ENCODE measurements around the gene KSR1. TPM values are rescaled to one million over a fixed set of nuclear protein-coding genes. Genes with fewer than 3 reads are reported as not detected.
"Not testable (repeated sequence)": the region's sequence is repeated elsewhere in the genome, so short reads cannot be mapped to it uniquely, and the experiment has no call there.

Gene KSR1
- total RNA-seq, 2 donors from 2014 or later = 33.7 to 46.3 TPM

DNA sequence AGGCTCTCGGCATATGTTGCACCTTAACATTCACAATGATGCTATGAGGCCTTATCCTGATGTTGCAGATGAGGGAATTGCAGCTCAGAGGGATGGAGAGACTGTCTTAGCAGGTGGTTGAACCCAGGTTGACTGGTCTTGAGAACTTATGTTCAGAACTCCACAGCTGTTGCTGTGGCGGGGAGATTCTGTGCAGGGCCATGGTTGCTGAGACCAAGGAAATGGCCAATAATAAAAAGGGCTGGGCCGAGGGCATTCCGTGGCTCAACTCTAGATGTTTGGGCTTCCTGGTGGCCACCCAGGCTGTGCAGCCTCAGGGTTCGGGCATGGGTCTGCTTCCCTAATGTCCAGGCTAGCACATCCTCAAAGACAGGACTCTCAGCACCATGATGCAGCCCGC, 5.9 kb downstream of the KSR1 start:
- WGBS, 2 experiments (ENCODE audit: insufficient coverage in 1 of 2, insufficient read length in 1 of 2) = 90 to 94% methylated on average over 5 to 6 of the region's 6 CpGs
- Histone ChIP-seq H3K9me3 (ENCODE audit: control insufficient read depth, low read length) (no peaks in the 10 kb centered on the region), H3K4me1 (ENCODE audit: control insufficient read depth, insufficient read depth, low read length) (peaks cover 28% of the 10 kb centered on the region), H3K27me3 (ENCODE audit: control insufficient read depth, insufficient read depth, low read length, poor library complexity, severe bottlenecking) (no peaks in the 10 kb centered on the region), H3K27ac (ENCODE audit: low read depth, low read length) (no peak overlapping the region), H3K36me3 (ENCODE audit: control insufficient read depth, insufficient read depth, low read length) (no peaks in the 10 kb centered on the region), H3K9ac (ENCODE audit: extremely low read depth, low read length, poor library complexity, severe bottlenecking) (no peak overlapping the region), H3K4me3 (ENCODE audit: low read length) (no peak overlapping the region)
- Mint-ChIP-seq H3K4me3 (no peak overlapping the region), H3K27me3 (ENCODE audit: insufficient read depth) (no peaks in the 10 kb centered on the region), H3K9me3 (no peaks in the 10 kb centered on the region), H3K4me1 (peaks cover 65% of the 10 kb centered on the region), H3K27ac (no peak overlapping the region), H3K36me3 (ENCODE audit: low read depth) (peaks cover 3% of the 10 kb centered on the region)
- no peak for TF ChIP-seq CTCF (conservative IDR thresholded peaks at IDR 0.05)
- no peak for DNase-seq

GRCh38 chr17:27462714-27463113, 6.5 kb downstream of the KSR1 start:
- Mint-ChIP-seq H3K4me1 (peaks cover 63% of the 10 kb centered on the region), H3K9me3 (no peaks in the 10 kb centered on the region), H3K27ac (no peak overlapping the region), H3K27me3 (ENCODE audit: insufficient read depth) (no peaks in the 10 kb centered on the region), H3K4me3 (no peak overlapping the region), H3K36me3 (ENCODE audit: low read depth) (peaks cover 3% of the 10 kb centered on the region)
- 74 to 95% methylated on average over 2 to 3 of the region's 3 CpGs for WGBS, 2 experiments (ENCODE audit: insufficient coverage in 1 of 2, insufficient read length in 1 of 2)
- Histone ChIP-seq H3K36me3 (ENCODE audit: control insufficient read depth, insufficient read depth, low read length) (no peaks in the 10 kb centered on the region), H3K4me1 (ENCODE audit: control insufficient read depth, insufficient read depth, low read length) (peaks cover 28% of the 10 kb centered on the region), H3K4me3 (ENCODE audit: low read length) (no peak overlapping the region), H3K9me3 (ENCODE audit: control insufficient read depth, low read length) (no peaks in the 10 kb centered on the region), H3K9ac (ENCODE audit: extremely low read depth, low read length, poor library complexity, severe bottlenecking) (no peak overlapping the region), H3K27me3 (ENCODE audit: control insufficient read depth, insufficient read depth, low read length, poor library complexity, severe bottlenecking) (no peaks in the 10 kb centered on the region), H3K27ac (ENCODE audit: low read depth, low read length) (no peak overlapping the region)
- no peak for DNase-seq
- TF ChIP-seq CTCF (conservative IDR thresholded peaks at IDR 0.05) = no peak

- TF ChIP-seq CTCF (conservative IDR thresholded peaks at IDR 0.05) = no peak
- no peak overlapping the region for H3K4me3 ChIP-seq (ENCODE audit: low read length)
- H3K4me1 ChIP-seq (ENCODE audit: control insufficient read depth, insufficient read depth, low read length) = peaks cover 28% of the 10 kb centered on the region
- Mint-ChIP-seq H3K9me3 (no peaks in the 10 kb centered on the region), H3K4me1 (peaks cover 58% of the 10 kb centered on the region), H3K27ac (no peak overlapping the region), H3K4me3 (no peak overlapping the region), H3K36me3 (ENCODE audit: low read depth) (peaks cover 3% of the 10 kb centered on the region), H3K27me3 (ENCODE audit: insufficient read depth) (no peaks in the 10 kb centered on the region)
- no peak for DNase-seq
- H3K27ac ChIP-seq (ENCODE audit: low read depth, low read length) = no peak overlapping the region
- H3K9ac ChIP-seq (ENCODE audit: extremely low read depth, low read length, poor library complexity, severe bottlenecking) = no peak overlapping the region
- no peaks in the 10 kb centered on the region for H3K9me3 ChIP-seq (ENCODE audit: control insufficient read depth, low read length)
- H3K36me3 ChIP-seq (ENCODE audit: control insufficient read depth, insufficient read depth, low read length) = no peaks in the 10 kb centered on the region
- WGBS, 2 experiments (ENCODE audit: insufficient coverage in 1 of 2, insufficient read length in 1 of 2) = 94% methylated on average over 4 of the region's 4 CpGs
- no peaks in the 10 kb centered on the region for H3K27me3 ChIP-seq (ENCODE audit: control insufficient read depth, insufficient read depth, low read length, poor library complexity, severe bottlenecking)
Measured at GRCh38 chr17:27463235-27463677, 7.0 kb downstream of the KSR1 start.

DNA sequence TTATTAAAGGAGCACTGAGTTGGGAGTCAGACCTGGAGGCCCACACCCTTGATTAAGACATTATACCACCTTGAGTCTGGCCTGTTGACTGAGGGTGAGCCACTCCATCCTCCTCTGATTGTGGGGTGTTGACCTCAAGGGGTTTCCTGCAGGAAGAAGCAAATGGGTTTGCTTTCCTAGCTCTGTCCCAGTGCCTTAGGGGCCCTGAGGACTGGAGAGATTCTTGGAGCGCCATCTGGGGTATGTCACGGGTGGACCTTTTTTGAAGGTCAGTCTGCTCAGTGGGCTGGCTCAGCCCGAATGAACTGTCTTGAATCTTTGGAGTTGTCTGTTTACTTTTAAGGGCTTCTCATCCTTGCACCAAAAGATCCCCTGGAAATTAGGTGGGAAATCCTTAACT, 7.8 kb downstream of the KSR1 start:
- not testable (repeated sequence) for H3K27ac ChIP-seq (ENCODE audit: low read depth, low read length); H3K9me3 ChIP-seq (ENCODE audit: control insufficient read depth, low read length); H3K9ac ChIP-seq (ENCODE audit: extremely low read depth, low read length, poor library complexity, severe bottlenecking); DNase-seq; H3K9me3 Mint-ChIP-seq; H3K36me3 Mint-ChIP-seq (ENCODE audit: low read depth); H3K4me3 ChIP-seq (ENCODE audit: low read length); H3K27me3 Mint-ChIP-seq (ENCODE audit: insufficient read depth); H3K4me3 Mint-ChIP-seq; H3K36me3 ChIP-seq (ENCODE audit: control insufficient read depth, insufficient read depth, low read length); H3K27me3 ChIP-seq (ENCODE audit: control insufficient read depth, insufficient read depth, low read length, poor library complexity, severe bottlenecking)
- Mint-ChIP-seq H3K4me1 (peaks cover 57% of the 10 kb centered on the region), H3K27ac (peak overlapping the region; percentile 61)
- WGBS, 2 experiments (ENCODE audit: insufficient coverage in 1 of 2, insufficient read length in 1 of 2) = 83 to 90% methylated on average over 1 to 3 of the region's 3 CpGs
- peaks cover 21% of the 10 kb centered on the region for H3K4me1 ChIP-seq (ENCODE audit: control insufficient read depth, insufficient read depth, low read length)
